ENCODE measurements around the gene ZNF326.

The ZNF326 gene

DNA sequence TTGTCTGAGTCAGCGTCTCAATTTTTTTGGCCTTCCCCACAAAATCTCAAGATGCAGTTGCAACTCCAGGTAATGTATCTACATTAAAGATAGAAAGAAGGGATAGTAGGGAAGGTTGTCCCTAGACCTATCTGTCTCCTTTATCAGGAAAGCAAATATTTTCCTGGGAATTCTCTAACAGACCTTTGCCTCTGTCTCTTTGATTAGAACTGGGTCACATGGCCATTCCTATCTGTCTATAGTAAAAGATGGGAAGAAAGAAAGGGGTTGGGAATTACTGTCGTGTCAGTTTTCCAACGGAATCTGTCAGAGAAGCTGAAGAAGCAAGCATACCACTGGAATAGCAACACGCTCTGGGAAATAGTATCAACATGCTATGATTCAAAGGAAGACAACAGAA, 48.7 kb downstream of the ZNF326 start:
- no peaks in the 10 kb centered on the region for H3K27me3 ChIP-seq (ENCODE audit: insufficient read depth, low read length)
- H3K9ac ChIP-seq (ENCODE audit: low read length), result no peak overlapping the region
- no peaks in the 10 kb centered on the region for H3K9me2 ChIP-seq (ENCODE audit: low read depth, low read length)
- no peak overlapping the region for H3K27ac ChIP-seq (ENCODE audit: low read depth, low read length, poor library complexity, severe bottlenecking)
- H3K4me3 ChIP-seq (ENCODE audit: low read depth, low read length, poor library complexity, severe bottlenecking), result no peak overlapping the region
- no peak overlapping the region for H3K4me2 ChIP-seq (ENCODE audit: low read length)
- no peak overlapping the region for H2AFZ ChIP-seq (ENCODE audit: low read length)
- TF ChIP-seq CTCF (IDR thresholded peaks at IDR 0.05; ENCODE audit: low read length), result no peak
- TF ChIP-seq EZH2 (IDR thresholded peaks at IDR 0.05; ENCODE audit: borderline replicate concordance, low read length), result no peak
- no peaks in the 10 kb centered on the region for H3K9me3 ChIP-seq (ENCODE audit: low read length)
- H3K36me3 ChIP-seq (ENCODE audit: insufficient read depth, low read length), result no peaks in the 10 kb centered on the region
- no peaks in the 10 kb centered on the region for H3F3A ChIP-seq (ENCODE audit: insufficient read depth, low read length)
- H3K79me2 ChIP-seq (ENCODE audit: insufficient read depth, low read length), result no peaks in the 10 kb centered on the region
- H3K4me1 ChIP-seq (ENCODE audit: insufficient read depth, low read length, severe bottlenecking), result no peaks in the 10 kb centered on the region
- H4K20me1 ChIP-seq (ENCODE audit: insufficient read depth, low read length), result no peaks in the 10 kb centered on the region

DNA sequence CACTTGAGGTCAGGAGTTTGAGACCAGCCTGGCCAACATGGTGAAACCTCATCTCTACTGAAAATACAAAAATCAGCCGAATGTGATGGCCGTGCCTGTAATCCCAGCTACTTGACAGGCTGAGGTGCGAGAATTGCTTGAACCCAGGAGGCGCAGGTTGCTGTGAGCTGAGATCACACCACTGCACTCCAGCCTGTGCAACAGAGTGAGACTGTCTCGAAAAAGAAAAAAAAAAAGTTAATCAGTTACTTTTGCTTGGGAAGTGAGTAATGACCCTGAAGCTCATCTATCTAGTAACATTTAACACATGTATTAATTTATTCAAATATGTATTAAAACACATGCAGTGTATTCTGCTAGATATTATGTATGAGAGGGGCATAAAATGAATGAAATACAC, 49.4 kb downstream of the ZNF326 start:
- no peaks in the 10 kb centered on the region for H3F3A ChIP-seq (ENCODE audit: insufficient read depth, low read length)
- no peaks in the 10 kb centered on the region for H3K9me3 ChIP-seq (ENCODE audit: low read length)
- H3K9ac ChIP-seq (ENCODE audit: low read length), result no peak overlapping the region
- no peaks in the 10 kb centered on the region for H3K79me2 ChIP-seq (ENCODE audit: insufficient read depth, low read length)
- no peaks in the 10 kb centered on the region for H3K4me1 ChIP-seq (ENCODE audit: insufficient read depth, low read length, severe bottlenecking)
- H3K4me2 ChIP-seq (ENCODE audit: low read length), result no peak overlapping the region
- H3K27ac ChIP-seq (ENCODE audit: low read depth, low read length, poor library complexity, severe bottlenecking), result no peak overlapping the region
- H2AFZ ChIP-seq (ENCODE audit: low read length), result no peak overlapping the region
- H3K27me3 ChIP-seq (ENCODE audit: insufficient read depth, low read length), result no peaks in the 10 kb centered on the region
- H4K20me1 ChIP-seq (ENCODE audit: insufficient read depth, low read length), result no peaks in the 10 kb centered on the region
- H3K4me3 ChIP-seq (ENCODE audit: low read depth, low read length, poor library complexity, severe bottlenecking), result no peak overlapping the region
- H3K36me3 ChIP-seq (ENCODE audit: insufficient read depth, low read length), result no peaks in the 10 kb centered on the region
- no peak for TF ChIP-seq CTCF (IDR thresholded peaks at IDR 0.05; ENCODE audit: low read length)
- H3K9me2 ChIP-seq (ENCODE audit: low read depth, low read length), result no peaks in the 10 kb centered on the region

DNA sequence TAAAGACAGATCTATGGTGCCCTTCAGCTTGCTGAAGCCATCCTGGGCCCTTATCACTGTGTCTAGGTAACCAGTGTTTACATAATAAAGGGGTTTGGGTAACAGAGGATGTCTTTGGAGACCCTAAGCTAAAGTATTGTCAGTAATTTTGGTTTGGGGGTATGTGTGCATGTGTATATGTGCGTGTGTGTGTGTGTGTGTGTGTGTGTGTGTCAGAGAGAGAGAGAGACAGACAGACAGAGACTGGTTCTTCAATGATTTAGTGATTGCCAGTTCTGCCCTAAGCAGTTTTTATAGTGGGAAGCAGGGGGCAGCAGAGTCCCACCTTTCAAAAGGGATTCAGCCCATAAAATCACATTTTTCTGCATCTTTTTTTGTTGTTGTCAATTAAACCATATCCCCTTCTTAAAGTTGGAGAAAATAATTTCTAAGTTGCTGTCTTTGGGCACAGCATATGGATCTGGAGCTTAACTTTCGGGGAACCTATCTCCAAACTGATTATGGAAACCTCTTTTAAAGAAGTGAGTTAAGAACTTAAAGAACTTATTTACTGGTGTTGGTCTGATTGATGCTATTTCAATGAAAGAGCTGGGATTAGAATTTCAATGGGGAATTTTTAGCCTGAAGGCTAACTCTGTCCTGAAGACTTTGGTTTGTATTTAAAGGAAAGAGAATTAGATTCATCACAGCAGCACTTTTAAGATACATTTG, 51.1 kb downstream of the ZNF326 start:
- H3K9me2 ChIP-seq (ENCODE audit: low read depth, low read length), result no peaks in the 10 kb centered on the region
- no peak overlapping the region for H3K4me2 ChIP-seq (ENCODE audit: low read length)
- no peaks in the 10 kb centered on the region for H3F3A ChIP-seq (ENCODE audit: insufficient read depth, low read length)
- TF ChIP-seq EZH2 (IDR thresholded peaks at IDR 0.05; ENCODE audit: borderline replicate concordance, low read length), result no peak
- peak; percentile 68 for TF ChIP-seq CTCF (IDR thresholded peaks at IDR 0.05; ENCODE audit: low read length)
- no peak overlapping the region for H3K9ac ChIP-seq (ENCODE audit: low read length)
- H2AFZ ChIP-seq (ENCODE audit: low read length), result no peak overlapping the region
- H3K27ac ChIP-seq (ENCODE audit: low read depth, low read length, poor library complexity, severe bottlenecking), result no peak overlapping the region
- H3K79me2 ChIP-seq (ENCODE audit: insufficient read depth, low read length), result no peaks in the 10 kb centered on the region
- H3K4me3 ChIP-seq (ENCODE audit: low read depth, low read length, poor library complexity, severe bottlenecking), result no peak overlapping the region
- no peaks in the 10 kb centered on the region for H3K36me3 ChIP-seq (ENCODE audit: insufficient read depth, low read length)
- no peaks in the 10 kb centered on the region for H3K4me1 ChIP-seq (ENCODE audit: insufficient read depth, low read length, severe bottlenecking)
- no peaks in the 10 kb centered on the region for H3K9me3 ChIP-seq (ENCODE audit: low read length)
- no peaks in the 10 kb centered on the region for H3K27me3 ChIP-seq (ENCODE audit: insufficient read depth, low read length)
- H4K20me1 ChIP-seq (ENCODE audit: insufficient read depth, low read length), result no peaks in the 10 kb centered on the region

Data from OCI-LY1 (cell line).